ENCODE measurements around the gene TMF1.

The TMF1 gene

GRCh38 chr3:69012100-69012799 lies 39.9 kb downstream of the TMF1 start:
- peaks cover 24% of the 10 kb centered on the region for H3K4me1 Mint-ChIP-seq (ENCODE audit: low read depth)

DNA sequence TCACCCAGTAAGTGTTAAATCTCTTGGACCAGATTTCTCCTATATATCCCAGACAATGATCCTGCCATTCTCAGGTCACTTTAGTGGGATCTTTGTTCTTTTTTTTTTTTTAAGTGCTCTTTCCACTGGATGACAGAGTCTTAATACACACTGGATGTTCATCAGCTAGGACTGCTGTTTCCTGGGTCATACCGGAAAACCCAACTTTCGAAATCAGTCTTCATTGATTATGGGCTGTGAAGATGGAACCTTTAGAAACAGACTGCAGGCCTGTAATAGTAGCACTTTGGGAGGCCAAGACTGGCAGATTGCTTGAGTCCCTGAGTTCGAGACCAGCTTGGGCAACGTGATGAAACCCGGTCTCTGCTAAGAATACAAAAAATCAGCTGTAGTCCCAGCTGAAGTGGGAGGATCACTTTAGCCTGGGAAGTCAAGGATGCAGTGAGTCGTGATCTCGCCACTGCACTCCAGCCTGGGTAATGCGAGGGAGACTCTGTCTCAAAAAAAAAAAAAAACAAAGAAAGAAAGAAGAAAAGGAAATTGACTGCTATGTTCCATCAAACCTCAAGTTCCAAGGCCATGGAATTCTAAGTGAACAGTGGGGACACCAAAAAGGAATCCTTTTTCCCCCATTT lies 40.9 kb downstream of the TMF1 start:
- Mint-ChIP-seq H3K36me3 (ENCODE audit: low read depth) (peaks cover 18% of the 10 kb centered on the region), H3K9me3 (no peaks in the 10 kb centered on the region), H3K4me3 (no peak overlapping the region), H3K27ac (no peak overlapping the region), H3K27me3 (no peaks in the 10 kb centered on the region), H3K4me1 (ENCODE audit: low read depth) (peaks cover 24% of the 10 kb centered on the region)

More at GRCh38 chr3:69012100-69012799, 39.9 kb downstream of the TMF1 start:
- no peaks in the 10 kb centered on the region for H3K9me3 Mint-ChIP-seq
- H3K27ac Mint-ChIP-seq = peak overlapping the region; percentile 82
- no peaks in the 10 kb centered on the region for H3K27me3 Mint-ChIP-seq
- H3K36me3 Mint-ChIP-seq (ENCODE audit: low read depth) = peaks cover 19% of the 10 kb centered on the region
- H3K4me3 Mint-ChIP-seq = peak overlapping the region; percentile 84

- peaks cover 18% of the 10 kb centered on the region for H3K4me1 Mint-ChIP-seq (ENCODE audit: low read depth)
- no peak overlapping the region for H3K27ac Mint-ChIP-seq
- no peaks in the 10 kb centered on the region for H3K27me3 Mint-ChIP-seq
- peaks cover 31% of the 10 kb centered on the region for H3K36me3 Mint-ChIP-seq (ENCODE audit: low read depth)
- no peaks in the 10 kb centered on the region for H3K9me3 Mint-ChIP-seq
- no peak overlapping the region for H3K4me3 Mint-ChIP-seq
Observed at GRCh38 chr3:69009559-69010410, 42.3 kb downstream of the TMF1 start.

DNA sequence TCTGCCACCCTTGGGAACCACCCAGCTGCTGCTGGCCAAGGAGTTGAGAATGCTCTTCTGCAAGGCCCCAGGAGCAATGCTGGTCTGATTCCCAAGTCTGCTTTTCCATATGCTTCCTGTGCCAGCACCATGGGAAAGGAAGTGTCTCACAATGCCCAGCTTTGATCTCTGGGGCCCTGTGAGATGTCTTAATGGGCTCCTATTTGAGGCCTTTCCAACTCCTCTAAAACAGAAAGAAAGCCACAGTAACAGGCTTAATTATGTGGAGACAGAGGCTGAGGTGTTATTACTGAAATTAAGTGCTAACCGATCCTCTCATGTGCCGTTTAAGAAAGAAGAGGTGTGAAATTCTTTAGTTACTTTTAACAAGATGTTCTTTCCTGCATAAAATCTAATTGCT lies 43.2 kb downstream of the TMF1 start:
- no peak overlapping the region for H3K4me3 Mint-ChIP-seq
- no peaks in the 10 kb centered on the region for H3K27me3 Mint-ChIP-seq
- peaks cover 10% of the 10 kb centered on the region for H3K4me1 Mint-ChIP-seq (ENCODE audit: low read depth)
- H3K27ac Mint-ChIP-seq = no peak overlapping the region
- no peaks in the 10 kb centered on the region for H3K9me3 Mint-ChIP-seq
- H3K36me3 Mint-ChIP-seq (ENCODE audit: low read depth) = peaks cover 34% of the 10 kb centered on the region

DNA sequence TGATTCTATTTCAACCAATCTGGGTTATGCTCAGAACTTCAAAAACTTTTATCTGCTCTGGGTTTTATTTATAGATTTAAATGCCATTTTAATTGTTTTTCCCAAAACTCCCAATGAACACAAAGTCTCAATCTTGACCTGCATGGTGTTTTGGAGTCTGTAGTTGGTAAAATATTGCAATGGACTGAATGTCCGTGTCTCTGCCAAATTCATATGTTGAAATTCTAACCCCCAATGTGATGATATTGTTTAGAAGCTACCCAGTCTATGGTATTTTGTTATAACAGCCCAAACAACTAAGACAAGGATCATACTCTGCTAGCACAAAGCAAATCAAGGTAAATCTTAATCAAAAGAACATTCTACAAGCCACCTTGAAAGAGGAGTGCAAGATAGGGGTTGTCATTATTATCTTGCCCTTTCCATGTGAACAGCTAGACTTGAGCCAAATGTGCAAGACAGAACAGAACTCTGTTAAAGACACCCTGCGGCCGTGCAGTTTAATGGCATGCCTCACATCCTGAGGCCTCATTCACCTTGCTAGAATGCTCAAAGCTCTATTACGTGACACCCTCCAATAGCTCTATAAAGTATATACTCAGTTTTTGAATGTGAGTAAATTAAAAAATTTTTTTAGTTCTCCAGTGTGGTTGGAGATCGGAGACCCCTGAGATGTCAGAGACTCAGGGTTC lies 46.2 kb downstream of the TMF1 start:
- Mint-ChIP-seq H3K36me3 (ENCODE audit: low read depth) (peaks cover 52% of the 10 kb centered on the region), H3K4me1 (ENCODE audit: low read depth) (no peaks in the 10 kb centered on the region), H3K4me3 (no peak overlapping the region), H3K27me3 (no peaks in the 10 kb centered on the region), H3K9me3 (no peaks in the 10 kb centered on the region), H3K27ac (no peak overlapping the region)

DNA sequence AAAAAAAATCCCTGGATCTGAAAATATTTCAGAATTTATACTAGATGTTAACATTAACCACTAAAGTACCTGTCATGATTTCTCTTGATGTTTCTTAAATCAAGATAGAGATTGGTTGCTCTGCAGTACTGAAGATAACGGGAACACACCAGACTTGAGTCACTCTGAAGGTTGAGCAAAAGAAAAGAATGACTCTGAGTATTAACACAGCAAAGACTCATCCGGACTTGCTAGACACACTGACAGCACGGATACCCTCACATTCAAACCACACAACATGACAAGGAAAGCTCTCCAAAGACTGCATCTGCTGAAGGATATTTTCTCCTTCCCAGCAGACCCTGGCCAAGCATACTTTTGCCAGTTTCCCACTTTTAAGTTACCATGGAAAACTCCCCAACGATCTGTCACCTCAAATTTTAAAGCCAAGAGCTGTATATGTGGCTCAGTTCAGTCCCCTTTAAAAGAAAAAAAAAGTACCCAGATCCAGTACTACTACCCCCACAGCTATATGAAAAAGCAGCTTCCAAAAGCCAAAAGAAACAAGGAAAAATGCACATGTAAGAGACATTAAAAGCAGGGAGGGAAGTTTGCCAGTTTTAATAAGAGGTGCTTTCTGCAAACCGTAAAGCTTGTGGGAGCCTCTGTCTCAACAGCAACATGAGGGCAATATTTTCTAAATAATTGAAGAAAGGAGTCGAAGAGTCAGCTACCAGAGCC lies 46.9 kb downstream of the TMF1 start:
- no peak overlapping the region for H3K4me3 Mint-ChIP-seq
- H3K27me3 Mint-ChIP-seq = no peaks in the 10 kb centered on the region
- no peaks in the 10 kb centered on the region for H3K9me3 Mint-ChIP-seq
- H3K36me3 Mint-ChIP-seq (ENCODE audit: low read depth) = peaks cover 52% of the 10 kb centered on the region
- H3K4me1 Mint-ChIP-seq (ENCODE audit: low read depth) = no peaks in the 10 kb centered on the region
- no peak overlapping the region for H3K27ac Mint-ChIP-seq

DNA sequence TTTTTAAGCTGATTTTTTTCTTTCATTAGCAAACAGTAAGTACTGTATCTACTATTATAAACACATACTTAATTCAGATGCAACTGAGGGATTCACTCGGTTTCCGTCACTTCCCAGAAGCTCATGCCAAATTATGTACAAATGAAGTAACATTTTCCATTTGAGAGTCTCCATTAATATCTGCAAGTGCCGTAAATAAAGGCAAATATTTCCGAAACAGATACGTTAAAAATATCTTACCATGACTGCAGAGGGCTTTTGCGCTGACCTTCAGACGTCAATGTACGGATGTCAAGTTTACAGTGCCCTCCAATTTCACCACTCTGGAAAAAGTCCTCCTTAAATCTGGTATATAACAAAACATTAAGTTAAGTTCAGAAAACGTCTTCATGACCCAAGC lies 48.0 kb downstream of the TMF1 start:
- H3K4me1 Mint-ChIP-seq (ENCODE audit: low read depth) = no peaks in the 10 kb centered on the region
- H3K27me3 Mint-ChIP-seq = no peaks in the 10 kb centered on the region
- no peak overlapping the region for H3K4me3 Mint-ChIP-seq
- no peak overlapping the region for H3K27ac Mint-ChIP-seq
- no peaks in the 10 kb centered on the region for H3K9me3 Mint-ChIP-seq
- H3K36me3 Mint-ChIP-seq (ENCODE audit: low read depth) = peaks cover 62% of the 10 kb centered on the region

DNA sequence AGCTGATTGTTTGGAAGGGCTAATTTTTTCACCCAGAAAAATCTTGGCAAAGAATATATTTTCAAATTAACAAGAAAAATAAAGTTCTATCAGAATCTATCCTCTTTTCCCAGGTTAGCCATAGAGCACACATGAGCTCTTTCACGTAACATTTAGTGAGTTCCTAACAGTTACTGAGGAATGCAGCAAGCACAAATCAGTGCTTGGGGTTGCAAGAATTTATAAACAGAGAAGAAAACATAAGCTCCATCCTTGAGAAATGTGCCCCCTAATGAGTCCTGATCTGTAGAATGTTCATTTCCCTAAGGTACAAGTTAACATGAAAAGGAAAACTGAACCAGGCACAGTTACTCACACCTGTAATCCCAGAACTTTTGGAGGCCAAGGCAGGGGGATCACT lies 52.5 kb downstream of the TMF1 start:
- H3K4me3 Mint-ChIP-seq = no peak overlapping the region
- H3K27ac Mint-ChIP-seq = no peak overlapping the region
- no peaks in the 10 kb centered on the region for H3K9me3 Mint-ChIP-seq
- H3K27me3 Mint-ChIP-seq = no peaks in the 10 kb centered on the region
- peaks cover 4% of the 10 kb centered on the region for H3K4me1 Mint-ChIP-seq (ENCODE audit: low read depth)
- peaks cover 65% of the 10 kb centered on the region for H3K36me3 Mint-ChIP-seq (ENCODE audit: low read depth)

DNA sequence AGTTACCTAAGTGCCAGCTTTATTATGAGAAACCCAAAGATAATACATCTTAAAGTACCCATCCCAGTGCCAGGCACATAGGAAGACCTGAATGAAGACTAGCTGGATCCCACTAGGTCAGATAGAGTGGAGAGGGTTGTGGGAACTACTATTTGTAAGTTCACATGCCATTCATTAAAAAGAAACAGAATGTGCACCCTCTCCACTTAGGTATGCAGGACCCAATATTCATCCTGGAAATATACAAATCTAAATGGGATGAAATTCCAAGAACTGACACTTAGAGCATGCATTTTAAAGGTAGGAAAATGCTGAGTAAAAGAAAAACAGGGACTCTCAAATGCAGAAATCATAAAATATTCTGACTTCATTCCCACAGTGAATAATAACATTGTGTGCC lies 53.0 kb downstream of the TMF1 start:
- Mint-ChIP-seq H3K4me1 (ENCODE audit: low read depth) (peaks cover 4% of the 10 kb centered on the region), H3K36me3 (ENCODE audit: low read depth) (peaks cover 64% of the 10 kb centered on the region), H3K27ac (no peak overlapping the region)

DNA sequence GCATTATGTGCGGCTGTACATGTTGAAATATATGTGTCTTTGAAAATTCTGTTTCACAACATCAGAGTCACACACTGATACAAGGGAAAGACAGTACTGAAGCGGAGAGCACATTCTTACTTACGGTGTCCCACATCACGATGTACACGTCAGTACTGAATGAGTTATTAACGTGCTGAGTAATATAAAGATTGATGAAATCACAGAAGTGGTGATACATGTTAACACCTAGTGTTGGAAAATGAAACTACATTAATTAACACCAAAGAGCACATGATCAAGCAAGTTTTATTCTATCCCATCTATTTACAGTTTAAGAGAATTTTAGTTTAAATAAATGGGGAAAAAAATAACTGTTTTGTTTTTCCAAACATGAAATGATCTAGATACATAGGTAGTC lies 54.2 kb downstream of the TMF1 start:
- H3K27ac Mint-ChIP-seq = no peak overlapping the region
- H3K36me3 Mint-ChIP-seq (ENCODE audit: low read depth) = peaks cover 68% of the 10 kb centered on the region
- no peak overlapping the region for H3K4me3 Mint-ChIP-seq
- peaks cover 4% of the 10 kb centered on the region for H3K4me1 Mint-ChIP-seq (ENCODE audit: low read depth)
- no peaks in the 10 kb centered on the region for H3K27me3 Mint-ChIP-seq
- no peaks in the 10 kb centered on the region for H3K9me3 Mint-ChIP-seq

More for the DNA sequence above, 53.0 kb downstream of the TMF1 start:
- Mint-ChIP-seq H3K9me3 (no peaks in the 10 kb centered on the region), H3K4me3 (no peak overlapping the region), H3K27me3 (no peaks in the 10 kb centered on the region)

DNA sequence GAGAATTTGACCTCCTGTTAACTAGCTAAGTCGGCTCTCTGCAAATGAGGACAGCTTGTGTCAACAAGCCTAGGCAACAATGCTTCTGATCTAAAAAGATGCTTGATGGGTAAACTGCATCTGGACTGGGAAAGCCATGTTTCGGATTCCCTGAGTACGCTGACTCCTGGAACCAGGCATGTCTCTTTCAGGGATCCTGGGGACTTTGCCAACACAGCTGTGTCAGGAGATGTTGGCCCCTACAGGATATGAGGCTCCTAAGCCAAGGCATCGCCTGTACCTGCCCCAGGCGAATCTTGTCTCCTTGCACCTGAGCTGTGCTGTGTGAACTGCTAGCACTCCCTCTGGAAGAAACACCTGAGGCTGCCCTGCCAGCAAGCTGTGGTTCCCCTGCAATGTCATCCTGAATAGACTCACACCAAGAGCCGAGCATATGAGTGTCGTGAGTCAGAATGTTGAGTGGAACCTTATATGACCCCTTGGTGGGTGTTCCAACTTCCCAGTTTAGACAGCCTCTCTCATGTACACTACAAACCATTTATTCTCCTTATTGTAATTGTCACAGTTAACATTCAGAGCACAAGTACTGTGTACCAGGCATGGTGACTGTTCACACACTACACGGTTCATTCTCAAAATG lies 55.7 kb downstream of the TMF1 start:
- Mint-ChIP-seq H3K27me3 (no peaks in the 10 kb centered on the region), H3K27ac (no peak overlapping the region), H3K9me3 (no peaks in the 10 kb centered on the region), H3K4me3 (no peak overlapping the region), H3K36me3 (ENCODE audit: low read depth) (peaks cover 69% of the 10 kb centered on the region), H3K4me1 (ENCODE audit: low read depth) (peaks cover 4% of the 10 kb centered on the region)

DNA sequence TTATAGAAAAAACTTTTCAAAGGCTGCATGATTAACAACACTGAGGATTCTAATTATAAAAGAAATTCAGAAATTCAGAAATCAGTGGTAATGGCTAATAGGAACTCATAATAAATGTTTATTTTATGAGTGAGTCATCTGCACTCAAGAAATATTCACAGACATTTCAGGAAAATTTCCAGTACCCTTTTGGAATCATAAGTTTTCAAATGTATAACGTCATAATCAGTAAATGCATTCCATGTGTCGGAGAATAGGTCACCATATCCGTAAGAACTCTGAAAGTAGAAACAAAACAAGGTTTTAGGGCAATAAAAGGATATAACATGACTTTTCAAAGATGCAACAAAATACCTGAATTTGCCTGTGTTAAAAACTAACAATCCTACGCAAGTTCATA lies 63.4 kb downstream of the TMF1 start:
- H3K9me3 Mint-ChIP-seq = no peaks in the 10 kb centered on the region
- H3K27ac Mint-ChIP-seq = no peak overlapping the region
- H3K27me3 Mint-ChIP-seq = no peaks in the 10 kb centered on the region
- peaks cover 3% of the 10 kb centered on the region for H3K4me1 Mint-ChIP-seq (ENCODE audit: low read depth)
- H3K4me3 Mint-ChIP-seq = no peak overlapping the region
- peaks cover 57% of the 10 kb centered on the region for H3K36me3 Mint-ChIP-seq (ENCODE audit: low read depth)

- Mint-ChIP-seq H3K27ac (no peak overlapping the region), H3K9me3 (no peaks in the 10 kb centered on the region), H3K4me3 (no peak overlapping the region), H3K36me3 (ENCODE audit: low read depth) (peaks cover 52% of the 10 kb centered on the region), H3K27me3 (no peaks in the 10 kb centered on the region), H3K4me1 (ENCODE audit: low read depth) (peaks cover 3% of the 10 kb centered on the region)
Observed at GRCh38 chr3:68987322-68987721, 64.8 kb downstream of the TMF1 start.

Measured in stimulated activated naive CD8-positive, alpha-beta T cell treated with anti-CD3 and anti-CD28 coated beads, Interleukin-15, Interleukin-2, amounts not matched to agents 100 ng/mL and 50 ng/mL, for 24 hours (primary cell).